HG03342 (cell line): ENCODE data around the gene CST4.
"Not testable (repeated sequence)": the region's sequence is repeated elsewhere in the genome, so short reads cannot be mapped to it uniquely, and the experiment has no call there.

Experiments used
- ATAC-seq: cut with Tn5 transposase; IDR thresholded peaks from one replicate; pipeline ENCODE4 v1.9.1; 2021; ENCODE audit warnings: mild to moderate bottlenecking, moderate library complexity; ENCODE audit not compliant: unreplicated experiment

CST4 gene

DNA sequence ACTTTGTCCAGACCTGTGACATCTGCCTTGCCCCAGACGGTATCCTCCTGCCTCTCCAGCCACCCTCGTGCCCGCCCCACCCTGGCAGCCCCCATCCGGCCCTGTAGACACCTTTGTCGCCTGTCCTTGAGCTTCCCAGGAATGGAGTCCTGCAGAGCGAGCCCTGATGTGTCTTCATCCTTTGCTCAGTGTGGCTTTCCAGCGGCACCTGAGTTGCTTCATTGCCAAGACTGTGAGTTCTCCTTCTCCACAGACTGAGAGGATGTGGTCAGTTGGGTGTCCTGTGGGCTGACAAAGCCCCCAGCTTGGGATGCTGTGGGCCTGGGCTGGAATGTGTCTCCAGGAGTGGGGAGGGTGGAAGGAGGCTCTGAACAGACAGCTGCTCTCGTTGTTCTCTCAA, 1.7 kb upstream of the CST4 start:
- no peak for ATAC-seq

DNA sequence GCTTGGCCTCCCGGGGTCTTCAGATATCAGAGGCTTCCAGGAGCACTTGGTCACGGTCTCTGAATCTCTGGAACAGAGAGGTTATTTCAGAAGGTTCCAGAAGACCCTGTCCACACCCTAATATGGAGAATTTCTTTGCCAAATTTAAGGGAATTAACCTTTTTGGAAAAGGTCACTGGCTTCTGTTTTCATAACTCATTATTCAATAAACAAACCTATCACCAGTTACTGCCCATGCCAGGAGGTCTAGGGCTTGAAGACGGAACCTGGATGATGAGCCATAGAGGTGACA, 507 bp upstream of the CST4 start:
- no peak for ATAC-seq

DNA sequence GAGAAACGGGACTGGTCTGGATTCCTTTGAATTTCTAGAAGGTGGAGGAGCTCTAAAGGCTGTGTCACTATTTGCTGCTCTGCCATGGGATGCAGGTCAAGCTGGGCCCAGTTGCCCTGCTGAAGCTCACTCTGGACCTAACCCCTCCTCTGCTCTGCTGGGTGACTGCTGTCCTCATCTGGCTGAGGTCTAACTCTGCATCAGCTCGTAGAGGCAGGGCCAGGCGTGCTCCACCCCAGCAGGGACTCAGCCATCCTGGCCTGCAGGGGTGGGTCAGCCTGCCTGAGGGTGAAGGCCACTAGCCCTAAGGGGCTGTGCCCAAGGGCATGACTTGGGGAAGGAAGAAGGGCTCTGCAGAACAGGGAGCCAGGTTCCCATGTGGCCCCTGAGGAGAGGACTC, 852 bp downstream of the CST4 start:
- ATAC-seq: no peak

DNA sequence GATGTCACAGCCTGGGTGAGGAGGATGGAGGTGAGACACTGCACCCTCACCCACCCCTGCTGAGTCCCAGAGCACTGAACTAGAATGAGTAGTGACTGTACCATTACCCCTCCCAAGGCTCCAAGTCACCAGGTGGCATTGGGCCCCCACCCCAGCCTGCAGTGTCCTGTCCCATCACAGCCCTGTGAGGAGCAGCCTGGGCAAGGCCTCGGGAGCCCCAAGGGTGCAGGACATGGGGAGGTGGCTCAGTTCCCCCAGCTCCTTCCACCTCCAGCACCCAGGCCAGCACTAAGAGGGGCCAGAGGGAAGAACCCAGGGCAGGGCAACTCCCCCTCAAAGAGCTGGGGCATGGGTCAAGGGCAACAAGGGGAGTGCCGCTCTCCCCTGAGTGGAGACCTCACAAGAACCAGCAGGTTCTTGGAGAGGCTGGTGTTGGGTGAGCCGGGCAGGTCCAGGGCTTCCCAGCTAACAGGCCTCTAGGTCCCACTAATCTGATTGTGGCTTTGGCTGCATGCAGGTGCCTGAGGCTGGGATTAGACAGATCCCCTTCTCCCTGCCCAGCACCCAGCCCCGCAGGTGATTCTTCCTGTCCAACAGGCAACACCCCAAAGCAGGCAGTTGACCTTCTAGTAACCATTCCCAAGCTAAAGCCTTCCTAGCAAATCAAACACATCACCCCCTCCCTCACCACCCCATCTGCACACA, 2.6 kb downstream of the CST4 start:
- ATAC-seq: no peak

DNA sequence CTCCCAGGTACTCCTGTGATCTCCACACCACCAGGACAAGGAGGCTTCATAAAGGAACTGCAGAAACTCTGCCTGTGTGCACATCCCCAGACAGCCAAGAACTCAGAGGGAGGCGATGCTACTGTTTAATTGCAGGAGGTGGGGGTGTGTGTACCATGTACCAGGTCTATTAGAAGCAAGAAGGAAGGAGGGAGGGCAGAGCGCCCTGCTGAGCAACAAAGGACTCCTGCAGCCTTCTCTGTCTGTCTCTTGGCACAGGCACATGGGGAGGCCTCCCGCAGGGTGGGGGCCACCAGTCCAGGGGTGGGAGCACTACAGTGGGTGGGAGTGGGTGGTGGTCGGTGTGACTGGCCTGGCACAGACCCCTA, 3.3 kb downstream of the CST4 start:
- not testable (repeated sequence) for ATAC-seq

DNA sequence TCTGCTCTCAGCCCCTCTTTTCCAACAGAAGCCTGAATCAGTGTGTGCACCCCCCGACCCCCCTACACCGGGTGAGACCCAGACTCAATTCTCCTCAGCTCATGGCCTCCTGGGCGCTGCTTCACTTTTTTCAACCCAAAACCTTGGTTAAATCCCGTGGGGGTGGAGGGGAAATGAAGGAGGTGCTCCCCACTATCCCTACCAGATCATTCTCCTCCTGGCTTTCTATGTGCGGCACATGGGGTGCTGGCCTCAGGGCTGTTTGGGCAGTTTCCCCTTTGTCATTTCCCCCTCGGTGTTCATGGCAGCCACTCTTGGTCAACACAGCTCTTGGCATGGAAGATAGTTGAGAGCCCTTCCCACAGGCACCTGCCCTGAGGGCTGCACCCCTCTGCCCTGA, 4.6 kb downstream of the CST4 start:
- ATAC-seq: no peak

DNA sequence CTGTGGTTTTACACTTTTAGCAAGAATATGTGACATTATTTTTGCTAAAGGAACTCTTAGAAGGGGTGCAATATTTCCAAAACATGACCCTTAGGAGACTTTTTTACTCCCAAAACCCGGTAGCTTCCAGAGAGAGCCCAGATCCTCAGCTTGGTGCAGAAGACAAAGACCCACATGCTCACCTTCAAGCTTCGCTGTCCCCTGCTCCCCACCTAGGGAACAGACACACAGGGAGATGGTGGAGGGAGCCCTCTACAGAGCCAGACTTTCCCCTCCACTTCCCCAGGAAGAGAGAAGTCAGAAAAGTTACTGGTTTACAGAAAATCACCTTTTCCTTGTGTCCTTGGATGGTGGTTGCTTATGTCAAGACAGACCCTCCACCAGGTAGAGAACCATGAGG, 5.0 kb downstream of the CST4 start:
- no peak for ATAC-seq

DNA sequence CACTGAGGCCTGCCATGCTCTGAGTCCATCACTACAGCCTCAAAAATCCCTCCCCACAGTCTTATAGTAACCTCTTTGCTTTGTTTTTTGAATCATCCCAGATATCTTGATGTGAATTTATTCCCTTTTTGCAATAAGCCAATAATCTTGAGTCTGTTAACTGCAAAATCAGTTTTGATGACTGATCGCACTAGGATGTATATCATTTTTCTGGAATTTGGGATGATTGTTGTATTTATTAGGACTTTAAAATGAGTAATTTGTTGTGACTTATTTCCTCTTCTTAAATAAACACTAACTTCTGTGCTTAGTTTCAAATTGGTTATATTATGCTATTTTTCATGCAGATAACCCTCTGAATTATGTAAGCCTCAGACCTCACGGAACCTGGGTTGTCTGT, 5.6 kb downstream of the CST4 start:
- no peak for ATAC-seq

DNA sequence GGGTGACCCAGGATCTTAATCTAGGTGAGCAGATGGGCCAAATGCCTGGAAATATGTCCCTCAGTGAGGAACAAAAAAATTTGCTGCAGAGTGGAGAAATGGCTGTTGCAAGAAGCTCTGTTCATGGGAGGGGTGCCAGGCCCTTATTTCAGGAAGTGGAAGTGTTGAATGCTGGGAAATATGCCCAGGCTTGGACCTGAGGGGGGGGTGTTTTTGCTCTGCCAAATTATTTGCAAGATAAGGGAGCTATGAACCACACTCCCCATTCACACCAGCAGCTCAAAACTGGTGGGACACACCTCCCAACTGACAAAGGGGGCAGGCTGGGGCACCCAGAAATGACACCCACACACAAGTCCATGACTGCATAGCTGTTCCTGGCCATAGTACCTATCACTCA, 8.7 kb downstream of the CST4 start:
- no peak for ATAC-seq

DNA sequence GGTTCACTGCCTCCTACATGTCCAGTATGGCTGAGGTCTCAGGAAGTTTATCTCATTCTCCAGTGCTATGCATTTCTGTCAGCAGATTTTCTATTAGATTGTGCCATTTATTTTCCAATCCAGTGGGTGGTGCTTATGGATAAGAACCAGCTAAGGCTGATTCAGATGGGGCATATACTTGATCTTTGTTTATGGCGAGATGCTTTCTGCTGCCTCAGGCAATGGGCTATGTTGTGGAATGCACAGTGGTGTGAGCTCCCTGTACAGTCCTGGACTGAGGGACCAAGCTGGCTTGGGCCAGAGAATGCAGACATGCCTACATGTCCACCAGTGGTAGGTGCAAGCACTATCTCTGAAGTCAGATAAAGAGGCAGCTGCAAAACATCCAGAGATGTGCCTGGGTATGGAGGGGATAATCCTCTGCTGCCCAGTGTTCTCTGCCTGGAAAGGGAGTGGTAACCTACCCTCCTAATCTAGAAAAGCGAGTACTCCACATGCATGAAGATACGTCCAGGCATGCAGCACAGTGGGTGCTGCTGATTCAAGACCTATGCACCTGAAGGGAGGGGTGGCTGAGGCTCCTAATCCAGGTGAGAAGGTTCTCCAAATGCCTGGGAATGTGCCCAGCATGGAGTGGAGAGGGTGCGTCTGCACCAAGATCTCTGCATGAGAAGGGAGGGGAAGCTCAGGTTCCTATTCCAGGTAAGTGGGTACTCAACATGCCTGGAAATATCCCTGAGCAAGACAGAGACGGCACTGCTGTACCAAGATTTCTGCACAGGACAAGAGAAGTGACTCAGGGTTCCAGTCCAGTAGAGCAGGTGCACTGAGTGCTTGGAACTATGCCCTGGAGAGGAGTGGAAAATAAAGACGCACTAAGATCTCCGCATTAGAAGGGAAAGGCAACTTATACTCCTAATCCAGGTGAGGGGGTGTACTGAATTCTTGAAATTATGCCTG, 9.4 kb downstream of the CST4 start:
- no peak for ATAC-seq

DNA sequence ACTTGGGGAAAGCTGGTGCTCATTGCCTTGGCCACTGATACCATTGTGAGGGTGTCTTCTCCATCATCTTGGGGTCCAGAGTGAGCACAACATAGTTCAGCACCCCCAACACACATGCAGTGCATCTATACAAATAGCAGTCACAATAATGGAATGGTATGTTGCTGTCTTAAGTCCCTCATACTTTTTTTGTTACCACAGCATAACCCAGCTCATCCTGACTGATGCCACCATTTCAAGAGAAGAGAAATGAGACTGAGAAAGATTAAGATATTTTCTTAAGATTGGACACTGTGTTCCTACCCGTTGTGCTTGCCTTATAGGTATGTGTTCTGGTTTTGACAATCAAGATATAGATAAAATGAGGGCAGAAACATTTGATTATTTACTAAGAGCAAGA, 15.6 kb downstream of the CST4 start:
- no peak for ATAC-seq

DNA sequence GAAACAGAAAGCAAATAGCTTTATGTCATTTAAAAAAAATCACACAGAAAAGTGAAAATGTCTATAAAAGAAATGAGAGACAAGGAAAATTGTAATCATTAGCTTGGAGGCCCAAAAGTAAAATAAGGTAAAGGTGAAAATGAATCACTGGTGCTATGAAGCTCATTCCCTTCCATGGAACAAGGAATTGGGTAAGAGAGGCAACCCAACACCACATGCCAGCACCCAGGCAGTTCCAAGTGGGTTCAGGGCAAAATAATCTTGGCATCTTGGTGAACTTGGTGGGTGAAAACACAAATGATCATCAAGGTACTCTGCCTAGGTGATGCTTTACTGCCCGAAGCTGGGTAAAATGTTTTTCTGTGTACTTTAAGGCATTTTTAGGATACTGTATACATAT, 16.7 kb downstream of the CST4 start:
- no peak for ATAC-seq

DNA sequence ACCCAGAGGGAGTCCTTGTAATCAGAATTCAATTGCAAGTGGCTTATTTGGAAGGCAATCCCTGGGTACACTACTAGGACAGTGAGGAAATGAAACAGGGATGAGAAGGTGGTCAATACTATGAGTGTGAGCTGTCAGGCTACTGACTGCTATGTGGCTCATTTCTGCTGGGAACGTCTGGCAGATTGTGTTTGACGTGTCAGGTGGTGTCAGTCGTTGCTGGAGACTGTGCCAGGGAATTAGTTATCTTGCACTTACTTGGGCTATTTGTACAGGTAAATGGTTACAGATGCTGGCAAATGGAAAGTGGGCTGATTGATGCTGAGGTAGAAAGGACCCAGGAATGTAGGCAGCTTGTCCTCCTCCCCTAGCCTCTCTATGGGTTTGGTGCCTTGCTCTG, 17.4 kb downstream of the CST4 start:
- ATAC-seq: no peak

DNA sequence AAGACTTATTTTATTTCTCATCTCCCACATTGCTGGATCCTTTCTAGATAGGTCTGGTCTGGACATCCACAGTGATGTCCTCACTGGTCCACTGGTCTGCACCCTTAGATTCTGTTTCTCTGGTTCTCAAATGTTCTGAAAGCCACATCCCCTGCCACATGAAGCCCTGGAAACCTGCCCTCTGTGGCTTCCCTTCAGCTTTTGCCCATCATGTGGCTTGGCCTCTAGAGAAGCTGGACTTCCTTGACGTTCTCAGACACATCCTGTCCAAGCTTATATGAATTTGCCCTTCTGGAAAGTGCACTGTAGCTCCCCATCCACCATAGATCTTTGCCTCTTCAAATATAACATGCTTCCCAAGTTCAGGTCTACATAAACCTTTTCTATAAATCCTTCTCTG, 18.5 kb downstream of the CST4 start:
- ATAC-seq: no peak

DNA sequence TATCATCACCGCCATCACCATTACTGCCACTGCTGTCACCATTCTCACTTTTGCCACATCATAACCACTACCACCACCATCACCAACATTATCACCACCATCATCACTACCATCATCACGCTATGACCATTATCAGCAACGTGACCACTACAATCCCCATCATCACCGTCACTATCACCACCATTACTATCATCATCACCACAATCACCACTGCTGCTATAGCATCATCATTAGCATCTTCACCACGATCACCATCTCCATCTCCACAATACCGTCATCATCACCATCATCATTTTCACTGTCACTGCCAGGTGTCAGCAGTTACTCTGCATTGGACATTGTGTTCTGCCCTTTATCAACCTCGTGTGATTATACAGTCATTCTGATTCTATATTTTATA, 19.0 kb downstream of the CST4 start:
- ATAC-seq: no peak

DNA sequence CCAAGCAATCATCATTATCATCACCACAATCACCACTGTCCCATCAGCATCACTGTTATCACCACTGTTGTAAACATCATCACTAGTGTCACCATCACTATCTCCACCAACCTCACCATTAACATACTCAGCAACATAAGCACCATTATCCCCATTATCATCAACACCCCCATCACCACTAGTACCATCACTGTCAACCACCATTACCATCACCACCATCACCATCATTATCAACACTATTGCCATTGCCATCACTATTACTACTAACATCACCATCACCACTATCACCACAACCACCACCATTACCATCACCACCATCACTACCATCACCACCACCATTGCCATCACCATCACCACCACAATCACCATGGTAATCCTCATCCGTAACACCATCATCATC, 19.5 kb downstream of the CST4 start:
- ATAC-seq: no peak

DNA sequence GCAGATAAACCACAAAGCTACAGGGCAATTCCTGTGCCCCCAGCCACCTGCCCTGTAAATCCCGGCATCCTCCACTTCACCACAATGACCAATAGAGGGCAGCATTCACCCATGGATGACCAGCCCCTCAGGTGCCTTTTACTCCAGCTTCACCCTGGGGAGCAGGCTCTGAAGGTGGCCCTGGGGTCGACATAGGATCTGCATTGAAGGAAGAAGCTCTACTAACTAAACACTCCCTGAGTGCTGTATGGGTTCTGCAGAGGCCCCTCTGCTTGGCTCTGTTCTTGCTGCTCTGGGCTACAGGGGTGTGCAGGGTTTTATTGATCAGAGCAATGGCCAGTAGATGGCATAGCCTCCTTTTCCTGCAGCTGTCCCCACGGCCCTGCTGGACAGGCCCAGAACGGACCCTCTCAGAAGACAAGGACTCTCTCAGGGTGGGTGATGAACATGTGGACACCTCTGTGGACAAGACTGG, 20.3 kb downstream of the CST4 start:
- no peak for ATAC-seq

DNA sequence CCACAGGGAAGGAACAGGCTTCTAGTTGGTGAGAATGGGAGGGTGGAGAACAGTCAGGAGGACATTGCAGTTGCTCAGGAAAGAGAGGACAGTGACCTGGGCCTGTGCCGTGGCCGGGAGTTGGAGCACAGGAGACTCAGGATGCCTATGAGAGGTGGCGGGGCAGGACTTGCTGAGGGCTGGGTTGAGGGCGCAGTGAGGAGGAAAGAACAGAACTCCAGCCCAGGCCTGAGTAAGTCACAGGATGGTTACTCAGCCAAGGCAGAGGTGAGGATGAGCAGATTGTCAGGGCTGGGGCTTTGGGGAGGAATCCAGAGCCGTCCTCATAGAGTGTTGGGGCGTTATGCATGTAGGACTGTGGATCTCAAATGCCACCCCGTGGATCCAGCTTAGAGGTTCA, 21.2 kb downstream of the CST4 start:
- no peak for ATAC-seq

DNA sequence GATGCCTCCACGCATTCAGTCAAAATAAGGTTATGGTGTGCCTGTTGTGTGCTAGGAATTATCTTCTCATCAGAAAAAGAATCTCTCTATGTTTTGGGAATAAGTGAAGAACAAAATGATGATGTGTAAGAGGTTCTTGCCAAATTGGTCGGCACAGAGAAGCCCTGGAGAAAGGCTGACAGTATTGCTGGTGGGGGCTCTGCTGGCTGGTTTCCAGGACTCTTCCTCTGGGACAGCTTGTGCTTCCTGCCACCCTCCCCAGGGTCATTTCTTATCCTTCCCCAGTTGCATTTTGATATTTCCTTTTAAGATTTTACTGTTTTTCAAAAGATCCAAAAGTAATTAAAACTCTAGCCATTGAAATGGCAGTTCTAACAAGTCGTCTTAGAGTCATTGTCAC, 22.1 kb downstream of the CST4 start:
- no peak for ATAC-seq

DNA sequence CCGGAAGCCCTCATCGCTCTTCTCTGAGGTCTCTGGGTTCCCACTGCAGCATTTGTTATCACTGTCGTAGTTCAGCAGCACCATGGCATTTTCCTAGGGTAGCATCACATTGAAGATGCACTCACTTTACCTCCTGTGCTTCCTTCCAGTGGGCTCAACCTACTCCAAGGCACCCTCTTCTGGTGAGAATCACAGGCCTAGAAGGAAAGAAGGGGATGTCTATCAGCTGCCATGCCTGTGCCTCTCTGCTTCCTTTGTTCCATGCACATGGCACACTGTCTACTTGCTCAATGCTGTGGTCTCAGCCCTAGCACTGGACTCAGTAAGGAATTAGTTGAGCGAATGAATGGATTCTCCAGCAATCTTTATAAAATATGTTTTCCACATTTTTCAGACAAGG, 22.6 kb downstream of the CST4 start:
- ATAC-seq: no peak

DNA sequence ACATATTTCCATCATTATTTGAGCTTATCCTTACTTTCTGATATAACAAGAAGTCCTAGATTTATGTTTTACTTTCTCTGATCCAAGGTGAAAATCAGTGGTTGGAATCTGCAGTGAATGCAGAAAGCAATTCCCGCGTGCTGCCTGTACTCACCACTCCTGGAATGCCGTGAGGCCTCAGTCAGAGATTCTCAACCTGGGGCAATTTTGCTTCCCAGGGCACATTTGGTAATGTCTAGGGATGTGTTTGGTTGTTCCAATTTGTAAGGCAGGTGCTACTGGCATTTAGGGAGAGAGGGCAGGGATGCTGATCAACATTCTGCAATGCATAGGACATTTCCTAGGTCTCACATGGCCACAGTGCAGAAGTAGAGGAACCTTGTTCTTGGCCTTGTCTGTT, 23.9 kb downstream of the CST4 start:
- no peak for ATAC-seq

DNA sequence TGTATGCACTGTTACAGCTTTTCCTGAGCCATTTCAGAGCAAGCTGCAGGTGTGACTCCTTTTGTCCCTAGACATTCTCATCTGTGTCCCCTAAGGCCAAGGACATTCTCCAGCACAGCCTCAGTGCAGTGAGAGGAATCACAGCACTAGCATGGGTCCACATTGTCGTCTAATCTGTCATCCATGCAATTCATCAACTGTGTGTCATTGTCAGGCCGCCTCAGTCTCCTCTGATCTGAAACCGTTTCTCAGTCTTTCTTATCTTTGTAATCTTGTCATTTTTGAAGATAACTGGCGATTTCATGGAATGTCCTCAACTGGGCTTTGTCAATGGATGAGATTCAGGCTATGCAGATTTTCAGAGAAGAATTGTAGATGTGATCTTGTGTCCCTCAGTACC, 24.8 kb downstream of the CST4 start:
- ATAC-seq: not testable (repeated sequence)

DNA sequence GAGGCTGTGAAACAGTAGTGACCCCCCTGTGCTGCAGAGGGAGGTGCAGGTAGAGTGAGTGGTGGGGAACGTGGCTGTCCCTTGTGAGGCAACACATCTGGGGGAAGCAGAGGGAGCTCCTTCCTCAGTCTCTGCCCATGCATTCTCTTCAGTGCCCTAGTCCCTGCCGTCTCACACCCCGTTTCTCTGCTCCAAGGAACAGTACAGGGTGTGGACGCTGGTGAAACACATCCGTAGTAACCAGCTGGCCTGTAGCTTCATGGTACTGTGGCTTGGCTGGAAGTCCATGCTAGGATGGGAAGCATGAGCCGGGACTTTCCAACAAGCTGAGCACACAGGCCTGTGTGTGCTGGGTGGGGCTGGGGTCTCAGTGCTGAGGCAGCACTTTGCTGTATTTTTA, 25.7 kb downstream of the CST4 start:
- no peak for ATAC-seq
